Colonic mucosa (tissue), 4 donors: Measurements from ENCODE around the gene CMSS1. TPM values are rescaled to one million over a fixed set of nuclear protein-coding genes. Genes with fewer than 3 reads are reported as not detected.

Source experiments
- DNase-seq: peaks from one replicate; pipeline ENCODE4 v3.0.0-alpha.2; 2020
- H3K27ac ChIP-seq: fragments of 200-600 bp; one replicate; pipeline ENCODE4 v1.8.0; 2021
- H3K27me3 ChIP-seq: fragments of 200-600 bp; one replicate; pipeline ENCODE4 v1.8.0; 2021
- H3K36me3 ChIP-seq: fragments of 200-600 bp; one replicate; pipeline ENCODE4 v1.8.0; 2021
- H3K4me1 ChIP-seq: fragments of 200-600 bp; one replicate; pipeline ENCODE4 v1.8.0; 2021; ENCODE audit warnings: mild to moderate bottlenecking
- H3K4me3 ChIP-seq: fragments of 200-600 bp; one replicate; pipeline ENCODE4 v1.8.0; 2021
- H3K9ac ChIP-seq, 2 donors: one replicate each; pipeline ENCODE4 v1.7.0; 2013; ENCODE audit warnings: control low read depth in 2 of 2, low read depth in 2 of 2, low read length in 2 of 2
- H3K9me3 ChIP-seq: fragments of 200-600 bp; one replicate; pipeline ENCODE4 v1.8.0; 2021
- intact Hi-C: fragments of 100-400 bp; cut with DNase I; formaldehyde crosslinking; loops from one replicate; pipeline ENCODE4 v1.14.1; 2022
- total RNA-seq, 2 donors: library from RNA; stranded (reverse); fragmentation: NEBNext Ultra II Directional in 1 of 2; extraction: Animal tissue kit (Norgen Biotek cat#: 25700) in 1 of 2; gene quantifications; one replicate each; pipeline ENCODE4 v1.2.1, GENCODE V29; 2021
- TF ChIP-seq, protein P1 (sequence below): fragments of 200-600 bp; IDR thresholded peaks from one replicate; pipeline ENCODE4 v1.8.0; 2022; ENCODE audit warnings: antibody characterized with exemption, mild to moderate bottlenecking
- donor health status: healthy.
- donor health status: DM: no; HTN: no; CAD: no.
- donor health status: DM: no; HTN: no; CAD: no.

The CMSS1 gene
- total RNA-seq, 2 donors from 2014 or later, result 10.7 to 24.7 TPM

DNA sequence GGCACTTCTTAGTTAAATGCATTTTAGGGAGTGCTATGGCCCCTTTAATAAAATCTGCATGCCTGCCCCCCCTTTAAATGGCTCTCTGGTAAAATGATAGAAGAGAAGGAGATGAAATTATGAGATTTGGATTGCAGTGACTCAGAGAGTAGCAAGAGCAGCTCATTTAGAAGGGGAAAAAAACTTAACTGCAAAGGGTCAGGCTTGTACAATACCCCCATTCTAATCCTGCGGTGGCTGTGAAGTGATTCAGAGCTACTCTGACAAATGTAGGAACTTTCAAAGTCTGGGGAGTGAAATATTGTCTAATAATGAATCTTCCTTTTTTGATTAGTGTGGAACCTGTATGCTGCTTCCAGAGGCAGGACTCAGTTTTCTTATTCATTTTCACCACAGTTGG lies 399.1 kb downstream of the CMSS1 start:
- no peak overlapping the region for H3K4me3 ChIP-seq
- H3K4me1 ChIP-seq, result no peaks in the 10 kb centered on the region
- TF ChIP-seq, protein P1, sequence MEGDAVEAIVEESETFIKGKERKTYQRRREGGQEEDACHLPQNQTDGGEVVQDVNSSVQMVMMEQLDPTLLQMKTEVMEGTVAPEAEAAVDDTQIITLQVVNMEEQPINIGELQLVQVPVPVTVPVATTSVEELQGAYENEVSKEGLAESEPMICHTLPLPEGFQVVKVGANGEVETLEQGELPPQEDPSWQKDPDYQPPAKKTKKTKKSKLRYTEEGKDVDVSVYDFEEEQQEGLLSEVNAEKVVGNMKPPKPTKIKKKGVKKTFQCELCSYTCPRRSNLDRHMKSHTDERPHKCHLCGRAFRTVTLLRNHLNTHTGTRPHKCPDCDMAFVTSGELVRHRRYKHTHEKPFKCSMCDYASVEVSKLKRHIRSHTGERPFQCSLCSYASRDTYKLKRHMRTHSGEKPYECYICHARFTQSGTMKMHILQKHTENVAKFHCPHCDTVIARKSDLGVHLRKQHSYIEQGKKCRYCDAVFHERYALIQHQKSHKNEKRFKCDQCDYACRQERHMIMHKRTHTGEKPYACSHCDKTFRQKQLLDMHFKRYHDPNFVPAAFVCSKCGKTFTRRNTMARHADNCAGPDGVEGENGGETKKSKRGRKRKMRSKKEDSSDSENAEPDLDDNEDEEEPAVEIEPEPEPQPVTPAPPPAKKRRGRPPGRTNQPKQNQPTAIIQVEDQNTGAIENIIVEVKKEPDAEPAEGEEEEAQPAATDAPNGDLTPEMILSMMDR, result no peak
- H3K27ac ChIP-seq, result no peak overlapping the region
- no peak for DNase-seq
- intact Hi-C loops, result no loop called here
- H3K27me3 ChIP-seq, result no peaks in the 10 kb centered on the region
- no peaks in the 10 kb centered on the region for H3K36me3 ChIP-seq
- no peak overlapping the region for H3K9ac ChIP-seq
- H3K9me3 ChIP-seq, result no peaks in the 10 kb centered on the region

DNA sequence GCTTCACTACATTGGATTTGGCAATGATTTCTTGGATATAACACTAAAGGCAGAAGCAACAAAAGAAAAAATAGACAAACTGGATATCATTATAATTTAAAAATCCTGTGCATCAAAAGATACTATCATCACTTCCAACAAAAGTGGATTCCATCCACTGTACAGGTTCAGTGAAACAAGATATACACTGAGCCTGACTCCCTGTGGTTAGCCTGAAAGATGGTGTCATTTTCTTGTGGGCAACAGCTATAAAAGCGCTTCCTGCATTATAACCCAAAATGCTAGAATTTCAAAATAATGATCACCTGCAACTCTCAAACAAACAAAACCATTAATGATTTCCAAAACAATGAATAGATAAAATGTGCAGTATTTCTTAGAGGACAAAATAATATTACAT lies 403.5 kb downstream of the CMSS1 start:
- TF ChIP-seq, protein P1, result no peak
- Histone ChIP-seq H3K36me3 (no peaks in the 10 kb centered on the region), H3K27ac (no peak overlapping the region), H3K9ac (no peak overlapping the region), H3K27me3 (no peaks in the 10 kb centered on the region), H3K4me3 (no peak overlapping the region), H3K9me3 (no peaks in the 10 kb centered on the region), H3K4me1 (no peaks in the 10 kb centered on the region)
- intact Hi-C loops, result no loop called here
- no peak for DNase-seq

DNA sequence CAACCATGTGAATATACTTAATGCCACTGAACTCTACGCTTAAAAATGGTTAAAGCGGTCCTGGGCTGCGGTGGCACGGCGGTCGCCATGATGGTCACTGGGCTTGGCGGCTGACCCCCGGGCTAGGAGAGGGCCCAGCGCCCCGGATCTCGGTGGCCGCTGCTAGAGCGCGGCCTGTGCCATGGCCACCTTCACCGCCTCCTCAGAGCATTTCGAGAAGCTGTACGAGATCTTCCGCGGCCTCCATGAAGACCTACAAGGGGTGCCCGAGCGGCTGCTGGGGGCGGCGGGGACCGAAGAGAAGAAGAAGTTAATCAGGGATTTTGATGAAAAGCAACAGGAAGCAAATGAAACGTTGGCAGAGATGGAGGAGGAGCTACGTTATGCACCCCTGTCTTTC lies 407.5 kb downstream of the CMSS1 start:
- H3K4me1 ChIP-seq, result no peaks in the 10 kb centered on the region
- intact Hi-C loops, result no loop called here
- TF ChIP-seq, protein P1, result no peak
- DNase-seq, result no peak
- no peak overlapping the region for H3K4me3 ChIP-seq
- H3K27me3 ChIP-seq, result no peaks in the 10 kb centered on the region
- no peaks in the 10 kb centered on the region for H3K9me3 ChIP-seq
- no peak overlapping the region for H3K9ac ChIP-seq
- H3K36me3 ChIP-seq, result no peaks in the 10 kb centered on the region
- H3K27ac ChIP-seq, result no peak overlapping the region

DNA sequence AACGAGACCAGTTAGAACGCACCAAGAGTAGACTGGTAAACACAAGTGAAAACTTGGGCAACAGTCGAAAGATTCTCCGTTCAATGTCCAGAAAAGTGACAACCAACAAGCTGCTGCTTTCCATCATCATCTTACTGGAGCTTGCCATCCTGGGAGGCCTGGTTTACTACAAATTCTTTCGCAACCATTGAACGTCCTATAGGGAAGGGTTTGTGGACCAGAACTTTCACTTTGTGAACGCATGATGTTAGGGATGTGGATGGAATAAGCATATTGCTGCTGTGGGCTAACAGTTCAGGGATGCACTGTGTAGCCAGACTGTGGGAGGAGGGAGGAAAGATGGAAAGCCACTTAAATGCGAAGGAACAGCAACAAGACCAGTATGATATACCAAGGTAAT lies 408.2 kb downstream of the CMSS1 start:
- no peaks in the 10 kb centered on the region for H3K27me3 ChIP-seq
- intact Hi-C loops, result no loop called here
- no peak for DNase-seq
- no peaks in the 10 kb centered on the region for H3K36me3 ChIP-seq
- no peak overlapping the region for H3K27ac ChIP-seq
- TF ChIP-seq, protein P1, result no peak
- no peak overlapping the region for H3K9ac ChIP-seq
- H3K4me3 ChIP-seq, result no peak overlapping the region
- H3K9me3 ChIP-seq, result no peaks in the 10 kb centered on the region
- no peaks in the 10 kb centered on the region for H3K4me1 ChIP-seq

DNA sequence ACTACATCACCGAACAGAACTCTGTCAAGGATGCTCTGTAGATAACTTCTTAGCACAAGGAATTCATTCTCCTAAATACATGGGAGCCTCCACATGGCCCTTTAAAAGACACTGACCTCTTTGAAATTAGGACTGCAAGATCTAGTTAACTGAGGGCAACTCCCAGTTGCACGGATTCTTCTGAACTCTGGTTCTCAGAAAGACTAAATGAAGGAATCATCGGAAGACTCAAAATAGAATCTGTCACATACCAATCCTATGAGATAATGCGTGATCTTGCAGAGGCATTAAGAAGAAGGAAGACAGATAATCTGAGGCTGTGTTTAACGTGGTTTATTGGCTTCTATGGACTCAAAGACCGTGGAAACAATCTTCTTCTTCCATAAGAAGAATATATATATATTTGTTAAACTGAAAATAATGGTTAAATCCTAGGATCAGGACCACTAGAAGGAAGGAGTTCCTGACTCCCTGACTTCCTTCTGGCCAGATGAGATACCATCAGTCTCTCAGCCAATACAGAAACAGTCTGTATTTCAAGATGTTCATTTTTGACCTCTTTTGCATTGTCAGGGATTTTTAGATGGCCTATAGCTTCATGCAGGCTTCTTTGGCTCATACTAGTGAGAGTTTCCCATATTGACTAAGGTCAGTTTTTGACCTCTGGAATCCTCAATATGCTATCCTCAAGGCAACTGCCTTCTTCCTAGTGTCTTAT lies 409.2 kb downstream of the CMSS1 start:
- Histone ChIP-seq H3K36me3 (no peaks in the 10 kb centered on the region), H3K9ac (no peak overlapping the region), H3K27ac (no peak overlapping the region), H3K9me3 (no peaks in the 10 kb centered on the region), H3K27me3 (no peaks in the 10 kb centered on the region), H3K4me1 (no peaks in the 10 kb centered on the region), H3K4me3 (no peak overlapping the region)
- DNase-seq, result no peak
- TF ChIP-seq, protein P1, result no peak
- intact Hi-C loops, result no loop called here
